ENCODE data around the gene CENPT. TPM values are rescaled to one million over a fixed set of nuclear protein-coding genes. Genes with fewer than 3 reads are reported as not detected.

Gene CENPT
- total and polyA plus RNA-seq, 2 of the 13 experiments (the other 11 are each of a cell fraction or from before 2014, with no cell fraction given), result 40.9 to 43.3 TPM

- H3K4me2 ChIP-seq (ENCODE audit: low read depth, low read length), result peak overlapping the region; percentile 81
- H3K79me2 ChIP-seq (ENCODE audit: insufficient read depth, low read length), result peaks cover 47% of the 10 kb centered on the region
- H3K36me3 ChIP-seq (replicated peaks in 1 of 2; ENCODE audit: control insufficient read depth in 1 of 2, insufficient read depth in 2 of 2, low read length in 2 of 2), result peaks cover 4 to 23% of the 10 kb centered on the region in 2 experiments
- no peak overlapping the region for H2AFZ ChIP-seq (ENCODE audit: low read length)
- peaks cover 8% of the 10 kb centered on the region for H4K20me1 ChIP-seq (ENCODE audit: insufficient read depth, low read length)
- H3K4me3 ChIP-seq (replicated peaks in 1 of 3; ENCODE audit: insufficient read depth in 1 of 3, low read depth in 2 of 3, low read length in 3 of 3), result peak overlapping the region; percentile 92 to 98 (median 98)
- peak overlapping the region; percentile 96 for H3K9ac ChIP-seq (ENCODE audit: insufficient read depth, low read depth, low read length)
- H3K27me3 ChIP-seq (ENCODE audit: control insufficient read depth in 1 of 2, insufficient read depth in 2 of 2, low read length in 2 of 2), result no peaks in the 10 kb centered on the region; a peak in 1 of 5 replicates
- no TSS peak for BruUV-seq (replicated peaks)
- ATAC-seq, result peak; percentile 14
- H3K4me1 ChIP-seq (ENCODE audit: insufficient read depth, low read length), result peaks cover 42% of the 10 kb centered on the region
- POLR2A ChIA-PET, result interaction anchor here (0.8 to 2.3 kb wide), 24 partner anchors 8 to 984 kb away, joined by 3 to 18 read pairs (median 6); partner anchors contain the start of genes ATP6V0D1, C16orf86, CTCF and ENKD1
- CTCF ChIA-PET (ENCODE audit: low intra/inter-chr PET ratio, low total read pairs), result interaction anchor here (1.8 kb wide), 1 partner anchor 11 kb away, joined by 11 read pairs; no protein-coding TSS in a partner anchor
- DNase-seq (ENCODE audit: low spot score), result no peak
- WGBS (ENCODE audit: low lambda C conversion rate), result under 1% methylated on average over 15 of the region's 26 CpGs
- FAIRE-seq, result no peak
- in situ Hi-C loops (cut with HindIII; ENCODE audit: extremely low pct_ligation_motif_present, low pct_unique_long_range_greater_than_20kb) (loop anchor here (5.0 kb wide), 1 partner anchor 139 kb away; the partner anchor contains the start of genes C16orf86 and ENKD1), intact Hi-C loops (cut with micrococcal nuclease; ENCODE audit: unreplicated experiment) (loop anchor here (2.0 to 5.0 kb wide), 2 partner anchors 89 to 133 kb away; partner anchors contain the start of gene GFOD2)
- H3K27ac ChIP-seq (ENCODE audit: extremely low read length, insufficient read depth, low read length), result peak overlapping the region; percentile 72
- H3K9me3 ChIP-seq (ENCODE audit: low read length), result no peaks in the 10 kb centered on the region
- TF ChIP-seq NCOA5 (CRISPR knock-in tag; IDR thresholded peaks at IDR 0.05), result no peak
- TF ChIP-seq CENPX (CRISPR knock-in tag; IDR thresholded peaks at IDR 0.05), result no peak
- TF ChIP-seq AGO1 (IDR thresholded peaks at IDR 0.05; ENCODE audit: low read depth, low read length, poor library complexity, severe bottlenecking), result peak; percentile 13
- peak; percentile 75; the same call in 1 of the 2 replicates for TF ChIP-seq ZNF776 (CRISPR knock-in tag; IDR thresholded peaks at IDR 0.05)
- 0 out of 2 replicates have a peak, but pooled peaks have one; percentile 96 for TF ChIP-seq ZNF547 (CRISPR knock-in tag; IDR thresholded peaks at IDR 0.05)
- TF ChIP-seq ONECUT2 (CRISPR knock-in tag; IDR thresholded peaks at IDR 0.05), result no peak
- TF ChIP-seq SMYD3 (CRISPR knock-in tag; IDR thresholded peaks at IDR 0.05), result no peak
- TF ChIP-seq ZNF746 (CRISPR knock-in tag; IDR thresholded peaks at IDR 0.05), result 0 out of 2 replicates have a peak, but pooled peaks have one; percentile 80
- TF ChIP-seq HOXA5 (CRISPR knock-in tag; IDR thresholded peaks at IDR 0.05), result 0 out of 2 replicates have a peak, but pooled peaks have one; percentile 13
- peak; percentile 65; the same call in 1 of the 2 replicates for TF ChIP-seq ZSCAN21 (CRISPR knock-in tag; IDR thresholded peaks at IDR 0.05; ENCODE audit: borderline replicate concordance)
- no peak for TF ChIP-seq ZBTB42 (CRISPR knock-in tag; IDR thresholded peaks at IDR 0.05)
- TF ChIP-seq ZNF337 (CRISPR knock-in tag; IDR thresholded peaks at IDR 0.05; ENCODE audit: borderline replicate concordance, low read depth), result no peak
- TF ChIP-seq KMT2A (CRISPR knock-in tag; IDR thresholded peaks at IDR 0.05), result no peak
- TF ChIP-seq FOXO4 (CRISPR knock-in tag; conservative IDR thresholded peaks at IDR 0.05), result 0 out of 2 replicates have a peak, but pooled peaks have one; percentile 61
- peak; percentile 19; the same call in 1 of the 2 replicates for TF ChIP-seq BRCA1 (CRISPR knock-in tag; IDR thresholded peaks at IDR 0.05)
- TF ChIP-seq GATAD1 (CRISPR knock-in tag; IDR thresholded peaks at IDR 0.05), result no peak
- TF ChIP-seq CREBL2 (CRISPR knock-in tag; IDR thresholded peaks at IDR 0.05; ENCODE audit: borderline replicate concordance), result 0 out of 2 replicates have a peak, but pooled peaks have one; percentile 64
- TF ChIP-seq ZFYVE20 (CRISPR knock-in tag; IDR thresholded peaks at IDR 0.05; ENCODE audit: borderline replicate concordance, low read depth), result 0 out of 2 replicates have a peak, but pooled peaks have one; percentile 20
- TF ChIP-seq ZBTB25 (CRISPR knock-in tag; IDR thresholded peaks at IDR 0.05), result 0 out of 2 replicates have a peak, but pooled peaks have one; percentile 9
These were observed 41.6 kb downstream of the CENPT start for GRCh38 chr16:67805718-67806427.
